Tibial nerve (tissue), 4 donors: Measurements from ENCODE around the gene HGF.

Experiments used
- CTCF ChIP-seq, 5 experiments: fragments of 200-600 bp in 3 of 5; fragments of 450-650 bp in 2 of 5; sonication (generic) in 3 of 5; IDR thresholded peaks; one replicate each; pipeline ENCODE4 v1.5.1; 2016 to 2019; ENCODE audit warnings: antibody characterized with exemption in 5 of 5, mild to moderate bottlenecking in 3 of 5, moderate library complexity in 2 of 5
- EP300 ChIP-seq, 2 donors: sonication (generic); formaldehyde crosslinking; IDR thresholded peaks; one replicate each; pipeline ENCODE4 v1.6.1; 2017; ENCODE audit warnings: antibody characterized with exemption in 2 of 2, mild to moderate bottlenecking in 1 of 2

GRCh38 chr7:81790686-81791085 lies 20.8 kb upstream of the HGF start:
- no peak for TF ChIP-seq CTCF (IDR thresholded peaks at IDR 0.05)
- TF ChIP-seq EP300 (IDR thresholded peaks at IDR 0.05), result no peak
